H9 (cell line): ENCODE measurements around the gene FBLN2. TPM values are rescaled to one million over a fixed set of nuclear protein-coding genes. Genes with fewer than 3 reads are reported as not detected.
A peak's percentile ranks its signal among the peaks of the same experiment; 100 is the strongest.

Experiments used
- DNase-seq: peaks from one replicate; pipeline ENCODE4 v3.0.0-alpha.2; 2017
- H2AFZ ChIP-seq: one replicate; pipeline ENCODE4 v1.6.1; 2013; ENCODE audit warnings: mild to moderate bottlenecking, low read length, control low read depth, moderate library complexity
- H2AK5ac ChIP-seq: 2 replicates; pipeline ENCODE4 v1.6.1; 2013; ENCODE audit warnings: low read length, control low read depth, mixed read lengths; ENCODE audit not compliant: insufficient read length
- H2BK120ac ChIP-seq: one replicate; pipeline ENCODE4 v1.6.1; 2013; ENCODE audit warnings: low read depth, mild to moderate bottlenecking, low read length, control low read depth, inconsistent platforms; ENCODE audit not compliant: poor library complexity, severe bottlenecking
- H2BK12ac ChIP-seq: 2 replicates; pipeline ENCODE4 v1.6.1; 2013; ENCODE audit warnings: low read length, control low read depth, mixed read lengths, low read depth; ENCODE audit not compliant: insufficient read length
- H2BK15ac ChIP-seq: 2 replicates; pipeline ENCODE4 v1.6.1; 2013; ENCODE audit warnings: low read depth, low read length, control low read depth
- H2BK20ac ChIP-seq: one replicate; pipeline ENCODE4 v1.6.1; 2013; ENCODE audit warnings: low read depth, mild to moderate bottlenecking, low read length, control low read depth, inconsistent platforms; ENCODE audit not compliant: poor library complexity, severe bottlenecking
- H2BK5ac ChIP-seq: 2 replicates; pipeline ENCODE4 v1.6.1; 2013; ENCODE audit warnings: low read length, control low read depth, mixed read lengths; ENCODE audit not compliant: insufficient read length
- H3K14ac ChIP-seq: 2 replicates; pipeline ENCODE4 v1.6.1; 2013; ENCODE audit warnings: low read length, control low read depth; ENCODE audit not compliant: insufficient read depth
- H3K18ac ChIP-seq: 2 replicates; pipeline ENCODE4 v1.6.1; 2013; ENCODE audit warnings: low read depth, mild to moderate bottlenecking, mixed read lengths, low read length, control low read depth; ENCODE audit not compliant: insufficient read length
- H3K23ac ChIP-seq: 2 replicates; pipeline ENCODE4 v1.6.1; 2013; ENCODE audit warnings: low read length, control low read depth, mixed read lengths, low read depth; ENCODE audit not compliant: insufficient read length
- H3K23me2 ChIP-seq: 2 replicates; pipeline ENCODE4 v1.6.1; 2013; ENCODE audit warnings: low read depth, mild to moderate bottlenecking, mixed read lengths, low read length, control low read depth; ENCODE audit not compliant: insufficient read length, poor library complexity, severe bottlenecking
- H3K27ac ChIP-seq: 2 replicates; pipeline ENCODE4 v1.5.1; 2013; ENCODE audit warnings: low read length, control low read depth, mixed read lengths, low read depth; ENCODE audit not compliant: insufficient read length
- H3K27me3 ChIP-seq: 2 replicates; pipeline ENCODE4 v1.6.1; 2013; ENCODE audit warnings: low read length, control low read depth, inconsistent platforms; ENCODE audit not compliant: insufficient read depth
- H3K4ac ChIP-seq: 2 replicates; pipeline ENCODE4 v1.6.1; 2013; ENCODE audit warnings: low read depth, mild to moderate bottlenecking, control low read depth, inconsistent platforms, low read length, moderate library complexity
- H3K4me1 ChIP-seq: 2 replicates; pipeline ENCODE4 v1.6.1; 2013; ENCODE audit warnings: low read length, control low read depth, inconsistent platforms; ENCODE audit not compliant: insufficient read depth
- H3K4me2 ChIP-seq: 2 replicates; pipeline ENCODE4 v1.6.1; 2013; ENCODE audit warnings: low read length, control low read depth, mixed read lengths; ENCODE audit not compliant: insufficient read length, insufficient read depth
- H3K56ac ChIP-seq: 2 replicates; pipeline ENCODE4 v1.6.1; 2013; ENCODE audit warnings: low read depth, mild to moderate bottlenecking, mixed read lengths, low read length, control low read depth; ENCODE audit not compliant: insufficient read length
- H3K79me1 ChIP-seq: 2 replicates; pipeline ENCODE4 v1.6.1; 2013; ENCODE audit warnings: low read depth, mild to moderate bottlenecking, moderate library complexity, low read length, control low read depth, inconsistent platforms; ENCODE audit not compliant: insufficient read depth, poor library complexity, severe bottlenecking
- H3K79me2 ChIP-seq: 2 replicates; pipeline ENCODE4 v1.6.1; 2013; ENCODE audit warnings: low read length, control low read depth, inconsistent platforms; ENCODE audit not compliant: insufficient read depth
- H3K9ac ChIP-seq: 2 replicates; pipeline ENCODE4 v1.6.1; 2013; ENCODE audit warnings: low read length, control low read depth, mixed read lengths; ENCODE audit not compliant: insufficient read length; ENCODE audit errors: extremely low read depth
- H3K9me3 ChIP-seq: one replicate; pipeline ENCODE4 v1.6.1; 2013; ENCODE audit warnings: low read depth, low read length, inconsistent platforms; ENCODE audit not compliant: control insufficient read depth
- H3T11ph ChIP-seq: one replicate; pipeline ENCODE4 v1.6.1; 2013; ENCODE audit warnings: mild to moderate bottlenecking, low read length, control low read depth, inconsistent platforms
- H4K20me1 ChIP-seq: one replicate; pipeline ENCODE4 v1.6.1; 2013; ENCODE audit not compliant: control insufficient read depth, insufficient read length, insufficient read depth
- H4K5ac ChIP-seq: 2 replicates; pipeline ENCODE4 v1.6.1; 2013; ENCODE audit warnings: low read depth, mild to moderate bottlenecking, mixed read lengths, low read length, control low read depth; ENCODE audit not compliant: insufficient read length
- H4K8ac ChIP-seq: replicated peaks from 2 replicates; pipeline ENCODE4 v1.6.1; 2013; ENCODE audit warnings: low read length, control low read depth, mixed read lengths, low read depth; ENCODE audit not compliant: insufficient read length
- H4K91ac ChIP-seq: 2 replicates; pipeline ENCODE4 v1.6.1; 2013; ENCODE audit warnings: low read depth, mild to moderate bottlenecking, moderate library complexity, mixed read lengths, low read length, control low read depth; ENCODE audit not compliant: insufficient read length
- H3K27ac Mint-ChIP-seq, 3 experiments: 2 replicates in 2 of 3; 3 replicates in 1 of 3; pipeline ENCODE4 v1.8.0; 2020 to 2021; ENCODE audit warnings: mixed read lengths in 3 of 3, mild to moderate bottlenecking in 1 of 3, moderate library complexity in 1 of 3
- H3K27me3 Mint-ChIP-seq: 2 replicates; pipeline ENCODE4 v1.8.0; 2021; ENCODE audit warnings: low read depth, mild to moderate bottlenecking, moderate library complexity, mixed read lengths
- H3K36me3 Mint-ChIP-seq, 3 experiments: 2 replicates in 2 of 3; 3 replicates in 1 of 3; pipeline ENCODE4 v1.8.0; 2020 to 2021; ENCODE audit warnings: low read depth in 3 of 3, mixed read lengths in 3 of 3; ENCODE audit not compliant: insufficient read depth in 1 of 3
- H3K4me1 Mint-ChIP-seq, 2 experiments: 2 replicates each; pipeline ENCODE4 v1.8.0; 2020; ENCODE audit warnings: mixed read lengths in 2 of 2
- H3K4me3 Mint-ChIP-seq, 2 experiments: 2 replicates in 1 of 2; 3 replicates in 1 of 2; pipeline ENCODE4 v1.8.0; 2020 to 2021; ENCODE audit warnings: mild to moderate bottlenecking in 2 of 2, mixed read lengths in 2 of 2, moderate library complexity in 1 of 2
- H3K9me3 Mint-ChIP-seq, 2 experiments: 2 replicates in 1 of 2; 3 replicates in 1 of 2; pipeline ENCODE4 v1.8.0; 2020; ENCODE audit warnings: mild to moderate bottlenecking in 2 of 2, mixed read lengths in 2 of 2, moderate library complexity in 1 of 2
- WGBS: extraction: QIAGEN DNeasy Blood & Tissue Kit; methylation state at CpG from one replicate; pipeline ENCODE4 v1.1.7; 2013; ENCODE audit warnings: missing lambda C conversion rate, low lambda C conversion rate, mixed read lengths; ENCODE audit not compliant: insufficient read length; ENCODE audit errors: extremely low coverage; 5-methylcytosine and 5-hydroxymethylcytosine counted together
- total RNA-seq: library from RNA; stranded (reverse); gene quantifications from 2 replicates; pipeline ENCODE4 v1.2.1, GENCODE V29; 2021
- TF ChIP-seq, protein P1 (sequence below): fragments of 200-600 bp; sonication (generic); conservative IDR thresholded peaks from 3 replicates; pipeline ENCODE4 v1.8.0; 2021; ENCODE audit warnings: antibody characterized with exemption, mild to moderate bottlenecking

FBLN2 gene
- total RNA-seq, 1 experiment from 2014 or later, result 11.8 TPM

DNA sequence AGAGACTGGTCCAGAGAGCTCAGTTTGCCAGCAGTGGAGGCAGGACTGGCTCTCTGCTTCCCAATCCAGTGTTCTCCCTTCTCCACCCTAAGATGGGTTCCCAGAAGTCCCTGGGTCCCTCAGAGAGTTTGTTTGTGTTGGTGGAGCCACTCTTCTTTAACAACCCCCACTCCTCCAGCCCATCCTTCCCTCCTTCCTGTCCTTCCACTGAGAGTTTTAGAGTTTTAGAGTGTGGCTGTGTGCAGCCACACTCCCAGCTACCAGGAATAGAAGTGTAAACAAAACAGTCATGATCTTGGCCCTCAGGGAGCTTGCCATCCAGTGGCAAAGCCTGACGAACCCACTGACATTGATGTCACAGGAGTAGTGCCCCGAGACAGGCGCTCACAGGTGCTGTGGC, 12.5 kb upstream of the FBLN2 start:
- TF ChIP-seq, protein P1, sequence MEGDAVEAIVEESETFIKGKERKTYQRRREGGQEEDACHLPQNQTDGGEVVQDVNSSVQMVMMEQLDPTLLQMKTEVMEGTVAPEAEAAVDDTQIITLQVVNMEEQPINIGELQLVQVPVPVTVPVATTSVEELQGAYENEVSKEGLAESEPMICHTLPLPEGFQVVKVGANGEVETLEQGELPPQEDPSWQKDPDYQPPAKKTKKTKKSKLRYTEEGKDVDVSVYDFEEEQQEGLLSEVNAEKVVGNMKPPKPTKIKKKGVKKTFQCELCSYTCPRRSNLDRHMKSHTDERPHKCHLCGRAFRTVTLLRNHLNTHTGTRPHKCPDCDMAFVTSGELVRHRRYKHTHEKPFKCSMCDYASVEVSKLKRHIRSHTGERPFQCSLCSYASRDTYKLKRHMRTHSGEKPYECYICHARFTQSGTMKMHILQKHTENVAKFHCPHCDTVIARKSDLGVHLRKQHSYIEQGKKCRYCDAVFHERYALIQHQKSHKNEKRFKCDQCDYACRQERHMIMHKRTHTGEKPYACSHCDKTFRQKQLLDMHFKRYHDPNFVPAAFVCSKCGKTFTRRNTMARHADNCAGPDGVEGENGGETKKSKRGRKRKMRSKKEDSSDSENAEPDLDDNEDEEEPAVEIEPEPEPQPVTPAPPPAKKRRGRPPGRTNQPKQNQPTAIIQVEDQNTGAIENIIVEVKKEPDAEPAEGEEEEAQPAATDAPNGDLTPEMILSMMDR, result no peak
- H3K4me3 Mint-ChIP-seq, result no peak overlapping the region

More for the DNA sequence above, 12.5 kb upstream of the FBLN2 start:
- no peaks in the 10 kb centered on the region for H3K23me2 ChIP-seq
- H2BK20ac ChIP-seq, result no peak overlapping the region
- H3K27me3 ChIP-seq, result no peaks in the 10 kb centered on the region
- H3K18ac ChIP-seq, result no peak overlapping the region
- H4K91ac ChIP-seq, result no peak overlapping the region
- Mint-ChIP-seq H3K27ac (peak overlapping the region in 2 of 3 experiments; percentile 23 to 29; a peak in 2 of 7 replicates), H3K27me3 (peaks cover 7% of the 10 kb centered on the region), H3K9me3 (peaks cover 0 to 3% of the 10 kb centered on the region in 2 experiments; a peak in 3 of 5 replicates), H3K36me3 (no peaks in the 10 kb centered on the region), H3K4me1 (peaks cover 10 to 18% of the 10 kb centered on the region in 2 experiments)
- no peak overlapping the region for H2BK15ac ChIP-seq
- H3K4me2 ChIP-seq, result no peak overlapping the region
- H3K4ac ChIP-seq, result no peak overlapping the region
- no peak for DNase-seq
- no peaks in the 10 kb centered on the region for H4K20me1 ChIP-seq
- H3K79me1 ChIP-seq, result no peaks in the 10 kb centered on the region
- no peak overlapping the region for H2BK120ac ChIP-seq
- no peak overlapping the region for H3K9ac ChIP-seq
- no peak overlapping the region for H4K8ac ChIP-seq
- no peak overlapping the region for H3K56ac ChIP-seq
- H3K27ac ChIP-seq, result no peak overlapping the region
- no peak overlapping the region for H3T11ph ChIP-seq
- H2AFZ ChIP-seq, result no peak overlapping the region
- H3K9me3 ChIP-seq, result no peaks in the 10 kb centered on the region
- no peak overlapping the region for H2BK12ac ChIP-seq
- no peak overlapping the region for H4K5ac ChIP-seq
- no peak overlapping the region for H2BK5ac ChIP-seq
- no peak overlapping the region for H3K23ac ChIP-seq
- no peak overlapping the region for H3K14ac ChIP-seq
- peaks cover 3% of the 10 kb centered on the region; the same call in 1 of the 2 replicates for H3K4me1 ChIP-seq
- no peak overlapping the region for H2AK5ac ChIP-seq
- no CpG with 5 or more reads among the region's 3 CpGs for WGBS
- H3K79me2 ChIP-seq, result no peaks in the 10 kb centered on the region
